HG03354 (cell line): Measurements from ENCODE around the gene CYP2F1.
"Not testable (repeated sequence)": the region's sequence is repeated elsewhere in the genome, so short reads cannot be mapped to it uniquely, and the experiment has no call there.

Experiments used
- ATAC-seq: cut with Tn5 transposase; IDR thresholded peaks from one replicate; pipeline ENCODE4 v1.9.1; 2021; ENCODE audit warnings: mild to moderate bottlenecking; ENCODE audit not compliant: unreplicated experiment, poor library complexity, severe bottlenecking

Gene CYP2F1, protein sequence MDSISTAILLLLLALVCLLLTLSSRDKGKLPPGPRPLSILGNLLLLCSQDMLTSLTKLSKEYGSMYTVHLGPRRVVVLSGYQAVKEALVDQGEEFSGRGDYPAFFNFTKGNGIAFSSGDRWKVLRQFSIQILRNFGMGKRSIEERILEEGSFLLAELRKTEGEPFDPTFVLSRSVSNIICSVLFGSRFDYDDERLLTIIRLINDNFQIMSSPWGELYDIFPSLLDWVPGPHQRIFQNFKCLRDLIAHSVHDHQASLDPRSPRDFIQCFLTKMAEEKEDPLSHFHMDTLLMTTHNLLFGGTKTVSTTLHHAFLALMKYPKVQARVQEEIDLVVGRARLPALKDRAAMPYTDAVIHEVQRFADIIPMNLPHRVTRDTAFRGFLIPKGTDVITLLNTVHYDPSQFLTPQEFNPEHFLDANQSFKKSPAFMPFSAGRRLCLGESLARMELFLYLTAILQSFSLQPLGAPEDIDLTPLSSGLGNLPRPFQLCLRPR

DNA sequence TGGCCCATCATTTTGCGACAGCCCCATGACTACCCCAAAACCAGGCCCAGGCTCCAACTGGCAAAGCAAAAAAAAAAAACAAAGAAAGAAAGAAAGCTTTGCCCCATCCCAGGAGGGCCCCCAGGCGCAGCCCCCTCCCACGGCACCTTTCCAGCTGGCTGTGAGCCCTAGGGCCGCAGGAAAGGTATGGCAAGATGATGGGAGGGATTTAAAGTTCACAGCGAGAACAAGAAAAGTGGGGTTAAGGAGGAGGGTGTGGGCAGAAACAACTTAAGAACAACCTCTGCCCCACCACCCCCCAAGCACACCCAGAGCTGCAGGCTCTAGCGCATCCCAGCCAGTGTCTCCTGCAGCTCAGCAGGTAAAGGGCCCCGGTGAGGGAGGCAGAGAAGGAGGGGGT is at the start of gene CYP2F1:
Gene CYP2F1 (plus strand): TSS at position 301 of the 400 bp plus-strand sequence. CDS start 1,757 bp downstream, outside the sequence.
- ATAC-seq, result no peak

GRCh38 chr19:41064974-41065569 is 49.2 kb upstream of the CYP2F1 start:
- no peak for ATAC-seq

GRCh38 chr19:41076286-41076685 is 37.9 kb upstream of the CYP2F1 start:
- no peak for ATAC-seq

GRCh38 chr19:41083516-41083915 is 30.7 kb upstream of the CYP2F1 start:
- ATAC-seq, result no peak

GRCh38 chr19:41085748-41086415 is 28.4 kb upstream of the CYP2F1 start:
- no peak for ATAC-seq

DNA sequence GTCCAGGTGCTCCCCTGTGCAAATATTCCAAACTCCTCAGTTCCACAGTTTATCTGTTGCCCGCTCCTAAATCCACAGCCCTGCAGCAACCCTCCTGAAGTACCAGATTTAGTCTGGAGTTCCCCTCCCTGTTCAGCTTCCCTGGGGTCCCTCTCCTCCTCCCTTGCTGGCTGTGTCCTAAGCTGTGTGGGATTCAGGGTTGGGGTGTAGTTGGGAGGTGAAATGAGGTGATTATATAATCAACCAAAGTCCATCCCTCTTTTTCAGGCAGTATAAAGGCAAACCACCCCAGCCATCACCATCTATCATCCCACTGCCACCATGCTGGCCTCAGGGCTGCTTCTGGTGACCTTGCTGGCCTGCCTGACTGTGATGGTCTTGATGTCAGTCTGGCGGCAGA is 26.1 kb upstream of the CYP2F1 start, which contains the start of gene CYP2A13:
Gene CYP2A13 (plus strand): TSS at position 301 of the 400 bp plus-strand sequence. CDS start 21 bp downstream, at position 322.
- ATAC-seq, result no peak

DNA sequence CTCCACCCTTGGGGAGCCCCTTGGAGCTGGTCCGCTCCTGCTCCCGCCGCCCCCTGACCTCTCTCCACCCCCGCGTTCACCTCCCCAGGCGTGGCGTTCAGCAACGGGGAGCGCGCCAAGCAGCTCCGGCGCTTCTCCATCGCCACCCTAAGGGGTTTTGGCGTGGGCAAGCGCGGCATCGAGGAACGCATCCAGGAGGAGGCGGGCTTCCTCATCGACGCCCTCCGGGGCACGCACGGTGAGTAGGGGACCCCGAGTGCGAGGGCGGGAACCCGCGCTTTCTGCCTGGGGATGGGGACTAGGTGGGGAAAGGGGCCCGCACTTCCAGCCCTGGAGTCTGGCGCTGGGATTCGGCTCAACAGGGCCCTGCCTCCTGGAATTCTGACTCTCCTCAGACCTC is 24.3 kb upstream of the CYP2F1 start:
- no peak for ATAC-seq

GRCh38 chr19:41095703-41096102 is 18.5 kb upstream of the CYP2F1 start:
- no peak for ATAC-seq

- no peak for ATAC-seq
These were observed 17.9 kb upstream of the CYP2F1 start for GRCh38 chr19:41096353-41096752.

- no peak for ATAC-seq
These were observed 16.9 kb upstream of the CYP2F1 start for GRCh38 chr19:41097302-41097701.

GRCh38 chr19:41098762-41099161 is 15.5 kb upstream of the CYP2F1 start:
- ATAC-seq, result no peak

DNA sequence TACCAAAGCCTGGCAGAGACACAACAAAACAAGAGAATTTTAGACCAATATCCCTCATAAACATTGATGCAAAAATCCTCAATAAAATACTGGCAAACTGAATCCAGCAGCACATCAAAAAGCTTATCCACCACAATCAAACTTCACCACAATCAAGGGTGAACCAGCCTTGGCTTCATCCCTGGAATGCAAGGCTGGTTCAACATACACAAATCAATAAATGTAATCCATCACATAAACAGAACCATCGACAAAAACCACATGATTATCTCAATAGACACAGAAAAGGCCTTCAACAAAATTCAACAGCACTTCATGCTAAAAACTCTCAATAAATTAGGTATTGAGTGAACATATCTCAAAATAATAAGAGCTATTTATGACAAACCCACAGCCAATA is 12.0 kb upstream of the CYP2F1 start:
- ATAC-seq, result not testable (repeated sequence)

GRCh38 chr19:41106177-41106576 is 8.1 kb upstream of the CYP2F1 start:
- ATAC-seq, result no peak

DNA sequence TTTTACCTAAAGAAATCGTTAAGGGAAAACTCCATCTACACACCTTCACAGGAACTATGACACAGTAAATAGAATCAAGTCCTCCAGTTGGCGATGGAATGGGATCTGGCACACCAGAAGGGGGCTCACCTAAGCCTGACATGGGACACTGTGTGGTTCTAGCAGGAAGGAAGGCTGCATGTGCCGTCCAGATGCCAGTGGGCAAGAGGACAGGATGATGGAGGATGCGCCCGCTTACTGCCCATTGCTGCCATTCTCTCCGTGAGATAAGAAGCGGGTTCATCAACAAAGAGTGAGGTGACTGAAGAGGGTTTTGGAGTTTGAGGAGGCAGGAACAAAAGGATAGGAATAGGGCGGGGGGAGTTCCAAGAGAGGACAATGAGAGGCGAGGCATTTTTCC is 2.9 kb upstream of the CYP2F1 start:
- ATAC-seq, result no peak

GRCh38 chr19:41111750-41112295 is 2.4 kb upstream of the CYP2F1 start:
- no peak for ATAC-seq

GRCh38 chr19:41112728-41113290 is 1.4 kb upstream of the CYP2F1 start:
- ATAC-seq, result no peak

- ATAC-seq, result no peak
These were observed 2.0 kb downstream of the CYP2F1 start for GRCh38 chr19:41116261-41116660.

DNA sequence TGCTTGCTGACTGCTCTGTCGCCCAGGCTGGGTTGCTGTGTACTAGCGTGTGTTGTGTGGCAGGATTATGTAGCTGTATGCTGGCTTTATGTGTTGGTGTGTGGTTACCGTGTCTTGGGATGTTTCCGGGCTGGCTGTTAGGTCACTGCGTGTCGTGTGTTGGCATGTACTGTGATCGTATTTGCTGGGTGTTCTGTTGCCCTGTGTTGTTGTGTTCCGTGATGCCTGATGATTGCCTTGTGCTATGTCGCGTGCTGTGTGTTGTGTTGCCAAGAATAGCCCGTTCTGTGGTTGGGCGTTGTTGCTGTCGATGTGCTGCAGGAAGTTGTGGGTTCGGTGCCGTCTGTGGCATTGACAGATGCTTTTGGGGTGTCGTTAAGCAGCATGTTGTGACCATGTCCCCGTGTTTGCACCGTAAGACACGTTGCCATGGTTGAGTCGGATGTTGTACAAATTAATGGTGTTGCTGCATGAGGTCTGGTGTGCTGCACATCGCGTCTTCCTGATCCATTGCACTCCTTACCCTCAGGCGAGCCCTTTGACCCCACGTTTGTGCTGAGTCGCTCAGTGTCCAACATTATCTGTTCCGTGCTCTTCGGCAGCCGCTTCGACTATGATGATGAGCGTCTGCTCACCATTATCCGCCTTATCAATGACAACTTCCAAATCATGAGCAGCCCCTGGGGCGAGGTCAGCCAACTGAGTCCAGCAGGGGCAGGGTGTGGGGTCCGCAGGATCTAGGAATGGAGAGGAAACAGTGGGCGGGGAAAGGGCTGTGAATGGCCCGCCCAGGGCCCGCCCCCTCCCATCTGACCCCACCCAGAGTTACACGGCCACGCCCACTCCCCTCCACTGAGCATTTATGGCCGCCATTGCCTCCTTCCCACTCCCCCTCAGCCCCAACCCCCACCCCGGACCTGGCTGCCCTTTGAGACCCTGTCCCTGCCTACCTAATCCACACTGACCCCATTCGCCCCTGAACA is 7.0 kb downstream of the CYP2F1 start:
- not testable (repeated sequence) for ATAC-seq

- not testable (repeated sequence) for ATAC-seq
These were observed 8.6 kb downstream of the CYP2F1 start for GRCh38 chr19:41122846-41123245.
